HS-27A (cell line): ENCODE data around the gene RAP1GDS1.
"Not testable (repeated sequence)": the region's sequence is repeated elsewhere in the genome, so short reads cannot be mapped to it uniquely, and the experiment has no call there.

ENCODE experiments used
- DNase-seq: peaks from one replicate; pipeline ENCODE4 v3.0.0-alpha.2; 2012; ENCODE audit warnings: low read depth, missing footprints

The RAP1GDS1 gene

DNA sequence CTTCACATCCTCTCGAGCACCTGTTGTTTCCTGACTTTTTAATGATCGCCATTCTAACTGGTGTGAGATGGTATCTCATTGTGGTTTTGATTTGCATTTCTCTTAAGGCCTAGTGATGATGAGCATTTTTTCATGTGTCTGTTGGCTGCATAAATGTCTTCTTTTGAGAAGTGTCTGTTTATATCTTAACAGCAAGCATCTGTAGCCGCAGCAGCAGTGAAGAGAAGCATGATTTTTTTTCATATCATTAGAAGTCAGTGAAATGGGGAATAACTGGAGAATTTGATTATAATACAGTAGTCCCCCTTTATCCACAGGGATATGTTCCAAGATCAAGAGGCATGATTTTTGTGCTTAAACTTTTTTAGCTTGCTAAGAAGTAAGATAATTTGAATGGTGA, 27.5 kb downstream of the RAP1GDS1 start:
- not testable (repeated sequence) for DNase-seq

DNA sequence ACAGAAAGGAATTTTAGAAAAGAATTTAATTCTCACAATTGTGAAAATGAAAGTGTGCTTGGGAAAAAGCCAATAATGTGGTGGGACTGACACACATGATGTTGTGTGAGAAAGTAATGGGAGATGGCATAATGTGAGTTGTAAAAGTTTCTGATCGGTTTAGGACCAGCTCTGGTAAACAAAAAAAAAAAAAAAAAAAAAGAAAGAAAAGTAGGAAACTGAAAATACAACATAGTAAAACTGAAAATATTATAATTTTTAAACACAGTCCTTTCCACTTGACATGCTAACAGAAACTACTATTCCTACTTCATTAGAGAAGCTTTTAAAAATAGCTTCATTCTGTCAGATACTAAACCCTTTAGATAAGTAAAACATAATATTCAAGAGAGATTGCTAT, 28.2 kb downstream of the RAP1GDS1 start:
- no peak for DNase-seq

DNA sequence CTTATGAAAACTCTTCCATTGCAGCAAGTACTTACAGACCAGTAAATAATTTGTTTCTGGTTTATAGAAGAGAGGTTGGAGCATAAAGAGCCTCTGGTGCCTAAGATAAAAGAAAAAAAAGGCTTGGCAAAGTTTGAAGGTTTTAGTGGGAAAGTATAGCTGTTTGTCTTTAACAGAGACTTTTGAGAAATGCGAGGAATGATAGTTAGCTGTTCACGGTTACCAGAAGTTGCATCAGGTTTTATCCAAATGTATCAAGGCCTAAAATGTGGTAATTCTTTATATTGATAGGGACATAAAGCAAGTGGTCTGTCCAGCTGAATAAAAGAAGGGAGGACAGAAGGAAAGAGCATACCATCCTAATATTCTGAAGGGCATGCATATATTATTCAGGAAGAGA, 29.3 kb downstream of the RAP1GDS1 start:
- DNase-seq, result no peak

DNA sequence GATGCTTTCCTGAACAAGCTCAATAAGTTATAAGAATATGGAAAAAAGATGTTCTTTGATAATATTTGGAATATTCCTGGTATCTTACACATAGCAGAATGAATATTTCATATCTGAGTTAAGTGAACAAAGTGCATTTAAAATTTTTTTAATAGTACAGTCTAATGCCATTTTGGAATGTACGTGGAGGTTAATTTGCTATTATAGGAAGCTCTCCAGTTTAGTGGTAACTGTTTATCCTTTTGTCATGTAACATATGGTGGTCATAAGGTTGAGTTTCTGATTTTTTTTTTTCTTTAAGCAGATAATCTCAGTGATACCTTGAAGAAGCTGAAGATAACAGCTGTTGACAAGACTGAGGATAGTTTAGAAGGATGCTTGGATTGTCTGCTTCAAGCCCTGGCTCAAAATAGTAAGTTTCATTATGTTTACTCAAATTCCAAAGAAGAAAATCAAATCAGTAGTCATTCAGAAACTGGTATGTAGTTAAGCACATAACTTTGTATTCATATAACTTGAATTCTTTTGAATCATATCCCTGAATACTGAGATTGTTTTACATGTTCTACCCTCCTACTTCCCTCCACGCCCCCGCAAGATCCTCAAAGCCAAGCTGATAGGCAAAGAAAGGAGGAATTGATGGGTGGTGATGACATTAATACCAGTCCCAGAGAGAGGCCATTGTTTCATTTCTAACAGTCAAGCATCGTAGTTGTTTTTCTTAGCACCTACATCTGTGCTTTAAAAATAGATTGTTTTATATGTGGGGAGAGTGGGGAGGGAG, 32.1 kb downstream of the RAP1GDS1 start:
- DNase-seq, result no peak

DNA sequence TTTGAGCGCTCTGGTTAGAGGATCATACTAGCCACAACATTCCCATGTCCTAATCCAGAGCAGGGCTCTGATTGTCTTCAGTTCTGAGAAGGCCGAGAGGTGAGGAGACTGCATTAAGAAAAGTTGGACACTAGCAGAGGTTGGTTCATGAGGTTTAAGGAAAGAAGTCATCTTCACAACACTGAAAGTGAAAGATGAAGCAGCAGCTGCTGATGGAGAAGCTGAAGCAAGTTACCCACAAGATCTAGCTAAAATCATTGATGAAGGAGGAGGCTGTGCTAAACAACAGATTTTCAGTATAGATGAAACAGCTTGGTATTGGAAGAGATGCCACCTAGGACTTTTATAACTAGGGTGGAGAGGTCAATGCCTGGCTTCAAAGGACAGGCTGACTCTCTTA, 36.8 kb downstream of the RAP1GDS1 start:
- no peak for DNase-seq

DNA sequence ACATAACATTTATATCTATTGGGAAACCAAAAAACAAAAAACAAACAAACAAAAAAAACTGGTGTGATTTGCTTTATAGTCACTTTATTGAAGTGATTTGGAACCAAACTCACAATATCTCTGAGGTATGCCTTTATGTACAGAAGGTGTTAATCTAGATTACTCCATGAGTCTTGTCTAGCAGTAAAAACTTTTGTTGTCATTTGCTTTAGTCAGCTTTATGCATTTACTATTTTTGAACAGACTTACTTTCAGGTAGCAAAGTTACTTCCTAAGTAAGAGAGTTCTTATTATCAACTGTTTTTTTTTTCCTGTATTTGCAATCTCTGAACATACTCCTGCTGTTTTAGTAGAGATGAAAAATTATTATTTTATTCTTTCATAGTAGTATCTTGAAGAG, 39.5 kb downstream of the RAP1GDS1 start:
- no peak for DNase-seq

DNA sequence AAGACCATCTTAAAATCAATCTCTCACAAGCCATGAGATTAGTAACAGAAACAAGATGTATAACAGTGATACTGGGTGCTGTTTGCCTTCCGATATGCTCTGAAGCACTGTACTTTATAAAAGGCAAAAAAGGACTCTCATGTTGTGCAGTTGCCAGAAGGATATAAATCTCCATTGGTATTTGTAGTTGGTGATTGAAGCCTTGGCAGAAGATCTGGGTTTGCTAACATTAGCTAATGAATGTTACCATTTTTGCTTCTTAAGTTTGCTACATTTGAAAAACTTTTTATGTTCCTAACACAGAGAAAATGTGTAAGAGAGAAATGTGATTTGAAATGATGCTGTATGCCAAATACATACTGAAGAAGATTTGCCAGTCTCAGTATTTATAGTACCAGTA, 44.4 kb downstream of the RAP1GDS1 start:
- DNase-seq, result no peak

DNA sequence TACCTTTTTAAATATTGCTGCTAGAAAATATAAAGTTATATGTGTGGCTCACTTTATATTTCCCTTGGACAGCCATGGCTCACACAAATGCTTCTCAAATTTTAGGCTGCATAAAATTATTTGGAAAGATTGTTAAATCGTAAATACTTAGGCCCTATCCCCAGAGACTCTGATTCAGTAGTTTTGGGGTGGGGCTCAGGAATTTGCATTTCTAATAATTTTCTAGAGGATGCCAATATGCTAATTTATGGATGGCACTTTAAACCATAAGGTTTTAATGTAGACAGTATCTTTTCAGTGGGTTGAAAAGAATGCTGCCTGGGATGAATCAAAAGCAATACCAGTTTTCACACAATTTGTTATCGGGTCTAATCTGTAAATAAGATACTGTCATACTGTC, 49.7 kb downstream of the RAP1GDS1 start:
- no peak for DNase-seq

DNA sequence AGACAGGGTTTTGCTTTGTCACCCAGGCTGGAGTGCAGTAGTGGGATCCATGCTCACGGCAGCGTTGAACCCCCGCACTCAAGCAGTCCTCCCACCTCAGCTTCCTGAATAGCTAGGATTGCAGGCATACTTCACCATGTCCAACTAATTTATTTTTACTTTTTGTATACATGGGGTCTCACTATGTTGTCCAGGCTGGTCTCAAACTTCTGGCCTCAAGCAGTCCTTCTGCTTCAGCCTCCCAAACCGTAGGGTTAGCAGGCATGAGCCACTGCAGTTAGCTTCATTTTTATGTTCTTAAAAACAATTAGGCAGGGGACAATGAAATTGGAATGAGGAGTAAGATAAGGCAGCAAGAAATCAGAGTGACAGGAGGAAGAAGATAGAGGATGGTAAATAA, 50.5 kb downstream of the RAP1GDS1 start:
- DNase-seq, result no peak

DNA sequence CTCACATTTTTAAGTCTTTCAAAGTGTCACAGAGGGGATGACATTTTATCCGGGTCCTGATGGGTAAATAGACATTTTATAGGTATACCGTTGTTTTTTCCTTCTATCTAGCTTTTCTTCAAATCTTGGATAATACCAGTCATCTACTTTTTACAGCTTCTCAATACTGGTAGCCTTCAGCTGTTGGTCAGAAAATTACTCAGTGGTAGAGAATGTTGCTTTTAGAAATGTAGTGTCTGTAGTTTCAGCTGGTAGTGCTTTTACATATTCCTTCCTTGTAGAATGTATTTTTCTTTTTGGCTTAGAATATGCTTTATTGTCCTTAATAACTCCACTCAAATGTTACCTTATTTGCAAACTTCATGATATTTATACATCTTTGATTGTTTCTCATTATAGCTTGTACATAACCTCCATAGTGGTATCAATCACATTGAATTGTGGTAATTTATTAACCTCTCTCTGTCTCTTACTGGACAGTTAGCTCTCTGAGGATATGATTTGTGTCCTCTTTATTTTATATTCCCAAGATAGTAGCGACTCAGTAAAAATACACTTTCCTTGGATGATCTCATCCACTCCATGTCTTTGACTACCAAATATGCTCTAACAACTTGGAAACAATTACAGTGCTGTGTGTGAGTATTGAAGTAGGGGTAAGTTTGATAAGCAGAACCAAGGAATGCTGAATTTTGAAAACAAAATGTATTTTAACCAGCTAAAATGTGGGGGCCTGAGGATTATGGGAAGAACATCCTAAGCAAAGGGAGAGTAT, 53.8 kb downstream of the RAP1GDS1 start:
- DNase-seq, result no peak

DNA sequence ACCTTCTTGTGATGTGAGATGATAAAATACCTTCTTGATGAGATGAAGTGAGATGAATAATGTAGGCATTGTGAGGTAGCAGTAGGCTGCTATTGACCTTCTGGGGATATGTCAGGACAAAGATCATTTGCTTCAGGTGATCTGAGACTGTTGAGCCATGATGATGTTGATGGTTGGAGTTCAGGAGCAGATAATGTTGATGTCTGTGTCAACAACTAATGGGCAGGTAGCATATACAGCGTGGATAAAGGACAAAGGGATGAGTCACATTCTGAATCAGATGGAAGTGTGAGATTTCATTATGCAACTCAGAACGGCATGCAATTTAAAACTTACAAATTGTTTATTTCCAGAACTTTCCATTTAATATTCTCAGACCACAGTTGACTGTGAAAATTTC, 57.3 kb downstream of the RAP1GDS1 start:
- DNase-seq, result no peak

DNA sequence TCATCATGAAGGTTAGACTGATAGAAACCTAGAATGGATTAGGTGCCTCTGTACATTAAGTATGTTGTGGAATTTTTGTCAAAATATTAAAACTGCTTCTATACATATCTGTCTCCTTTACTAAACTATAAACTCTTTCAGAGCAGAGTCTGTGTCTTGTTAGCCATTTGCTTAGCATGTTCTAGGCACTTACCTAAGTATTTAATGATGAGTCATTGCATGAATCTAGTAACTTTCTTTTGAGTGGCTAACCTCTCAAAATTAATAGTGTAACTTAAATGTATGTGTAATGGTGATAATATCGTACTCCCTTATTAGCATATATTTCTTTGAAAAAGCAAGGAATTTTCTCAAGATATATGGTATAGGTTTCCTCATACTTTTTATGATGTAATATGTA, 57.8 kb downstream of the RAP1GDS1 start:
- DNase-seq, result no peak

DNA sequence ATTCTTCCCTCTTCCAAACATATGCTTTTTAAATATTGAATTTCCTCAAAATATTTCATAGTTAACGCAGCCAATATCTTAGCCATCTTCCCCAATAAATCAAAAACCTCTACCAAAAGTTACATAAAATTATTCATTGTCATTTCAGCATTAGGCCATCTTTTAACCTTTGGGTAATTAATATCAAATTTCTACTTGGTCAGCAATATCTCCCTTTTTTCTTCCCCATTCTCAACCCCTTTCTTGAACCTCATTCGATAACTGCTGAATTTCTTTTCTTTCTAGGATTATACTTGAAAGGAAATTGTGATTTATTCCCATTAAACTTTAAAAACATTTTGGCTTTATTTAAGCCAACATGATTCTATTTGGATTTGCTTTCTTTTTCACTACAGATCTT, 65.0 kb downstream of the RAP1GDS1 start:
- no peak for DNase-seq

DNA sequence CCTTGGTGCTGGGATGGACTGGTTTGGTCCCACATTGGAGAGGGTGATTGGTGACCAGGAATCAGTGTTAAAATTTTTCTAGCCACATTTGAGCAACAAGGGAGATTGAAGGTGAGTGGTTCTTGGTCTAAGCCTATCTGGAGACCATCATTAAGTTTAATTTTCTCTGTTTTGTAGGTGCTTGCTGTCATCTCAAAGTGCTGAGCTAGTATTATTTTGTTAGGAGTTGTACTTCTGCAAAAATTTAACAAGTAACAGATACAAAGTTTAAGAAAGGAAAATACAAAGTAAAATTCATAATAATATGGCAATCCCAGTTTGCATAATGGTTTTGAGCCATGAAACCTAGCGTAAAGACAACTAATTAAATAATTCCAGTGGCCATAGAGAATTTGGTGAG, 66.5 kb downstream of the RAP1GDS1 start:
- DNase-seq, result no peak

DNA sequence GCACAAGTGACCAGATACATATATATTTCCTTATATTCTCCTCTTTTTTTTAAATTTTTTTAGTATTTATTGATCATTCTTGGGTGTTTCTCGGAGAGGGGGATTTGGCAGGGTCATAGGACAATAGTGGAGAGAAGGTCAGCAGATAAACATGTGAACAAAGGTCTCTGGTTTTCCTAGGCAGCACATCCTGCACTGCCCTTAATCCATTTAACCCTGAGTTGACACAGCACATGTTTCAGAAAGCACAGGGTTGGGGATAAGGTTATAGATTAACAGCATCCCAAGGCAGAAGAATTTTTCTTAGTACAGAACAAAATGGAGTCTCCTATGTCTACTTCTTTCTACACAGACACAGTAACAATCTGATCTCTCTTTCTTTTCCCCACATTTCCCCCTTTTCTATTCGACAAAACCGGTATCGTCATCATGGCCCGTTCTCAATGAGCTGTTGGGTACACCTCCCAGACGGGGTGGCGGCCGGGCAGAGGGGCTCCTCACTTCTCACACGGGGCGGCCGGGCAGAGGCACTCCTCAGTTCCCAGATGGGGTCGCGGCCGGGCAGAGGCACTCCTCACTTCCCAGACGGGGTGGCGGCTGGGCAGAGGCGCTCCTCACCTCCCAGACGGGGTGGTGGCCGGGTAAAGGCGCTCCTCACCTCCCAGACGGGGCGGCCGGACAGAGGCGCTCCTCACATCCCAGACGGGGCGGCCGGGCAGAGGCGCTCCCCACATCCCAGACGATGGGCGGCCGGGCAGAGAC, 68.9 kb downstream of the RAP1GDS1 start:
- DNase-seq, result not testable (repeated sequence)

DNA sequence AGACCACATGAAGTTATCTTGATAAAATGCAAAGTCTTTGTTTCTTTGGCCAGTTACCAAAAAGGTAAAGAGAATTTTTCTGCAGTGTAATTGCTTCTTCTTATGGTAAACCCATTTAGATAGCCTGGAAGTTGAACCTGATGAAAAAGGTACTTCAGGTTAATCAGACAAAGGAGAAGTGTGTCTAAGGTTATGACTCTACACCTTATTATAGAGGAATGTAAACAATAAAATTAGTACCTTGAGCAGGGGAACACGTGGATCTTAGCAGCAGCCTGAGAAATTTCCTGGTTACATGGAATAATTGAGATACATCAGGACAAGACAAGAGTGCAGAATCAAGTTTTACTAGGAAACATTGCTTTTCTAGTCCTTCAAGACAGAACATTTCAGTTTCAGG, 70.8 kb downstream of the RAP1GDS1 start:
- DNase-seq, result no peak

DNA sequence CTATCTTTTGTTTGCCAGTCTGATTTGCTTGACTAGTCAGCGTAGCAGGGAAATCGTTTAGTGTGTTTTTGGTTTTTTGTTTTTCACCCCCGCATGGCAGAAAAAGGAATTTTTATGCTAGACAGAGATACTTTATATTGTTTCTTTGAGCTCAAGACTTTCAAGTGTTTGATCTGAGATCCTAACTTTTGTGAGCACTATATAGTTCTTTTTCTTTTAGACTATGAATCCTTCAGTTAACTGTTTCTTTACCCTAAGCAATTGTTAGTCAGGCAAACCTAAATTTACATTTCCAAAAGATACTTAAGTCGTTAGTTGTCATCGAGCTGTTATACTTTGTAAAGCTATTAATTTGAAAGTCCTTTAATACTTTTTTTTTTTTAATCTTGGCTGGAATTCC, 73.3 kb downstream of the RAP1GDS1 start:
- no peak for DNase-seq

DNA sequence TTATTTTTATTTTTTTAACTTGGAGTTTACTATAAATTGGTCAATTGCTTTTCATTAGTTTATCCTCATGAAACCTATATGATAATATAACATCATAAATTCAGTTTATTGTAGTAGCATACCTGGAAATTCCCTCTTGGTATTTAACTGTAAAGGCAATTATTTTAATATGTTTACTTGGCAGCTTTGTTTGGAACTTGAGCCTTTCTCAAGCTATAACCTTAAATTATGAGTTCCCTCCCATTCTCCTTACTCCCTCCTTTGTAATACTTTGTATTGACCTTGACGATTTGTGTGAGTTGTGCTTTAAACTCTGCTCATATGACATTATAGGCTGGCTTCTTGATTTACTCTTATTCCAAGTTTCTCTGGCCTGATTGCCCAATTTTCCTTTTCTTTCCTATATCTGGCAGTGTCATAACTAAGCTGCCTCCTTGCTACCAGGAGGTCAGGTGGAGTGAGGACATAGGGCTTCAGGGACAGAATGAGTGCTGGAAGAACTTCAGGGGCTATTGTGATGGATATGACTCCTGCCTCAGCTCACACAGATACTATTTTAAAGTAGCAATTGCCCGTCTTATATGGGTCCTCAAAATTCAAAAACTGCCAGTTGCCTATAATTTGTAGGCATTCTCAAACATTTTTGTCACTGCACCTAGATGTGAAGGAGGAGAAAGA, 77.7 kb downstream of the RAP1GDS1 start:
- DNase-seq, result no peak

DNA sequence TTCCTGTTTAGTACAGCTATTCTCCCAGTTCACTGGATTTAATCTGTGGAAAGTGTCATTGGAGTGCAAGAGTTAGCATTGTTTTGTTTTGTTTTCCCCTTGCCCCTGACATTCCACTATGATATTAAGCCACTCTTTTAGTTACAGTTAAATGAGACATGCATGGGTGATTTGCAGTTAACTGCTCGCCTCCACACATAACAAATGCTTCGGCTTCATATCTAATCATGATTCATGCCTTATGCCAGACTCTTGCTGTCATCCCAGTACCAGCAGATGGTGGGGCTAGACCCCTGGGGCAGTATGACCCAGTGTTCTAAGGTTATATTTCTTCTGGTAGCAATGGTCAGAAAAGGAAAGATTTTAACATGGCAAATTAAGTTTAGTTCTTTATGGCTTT, 80.1 kb downstream of the RAP1GDS1 start:
- DNase-seq, result no peak

DNA sequence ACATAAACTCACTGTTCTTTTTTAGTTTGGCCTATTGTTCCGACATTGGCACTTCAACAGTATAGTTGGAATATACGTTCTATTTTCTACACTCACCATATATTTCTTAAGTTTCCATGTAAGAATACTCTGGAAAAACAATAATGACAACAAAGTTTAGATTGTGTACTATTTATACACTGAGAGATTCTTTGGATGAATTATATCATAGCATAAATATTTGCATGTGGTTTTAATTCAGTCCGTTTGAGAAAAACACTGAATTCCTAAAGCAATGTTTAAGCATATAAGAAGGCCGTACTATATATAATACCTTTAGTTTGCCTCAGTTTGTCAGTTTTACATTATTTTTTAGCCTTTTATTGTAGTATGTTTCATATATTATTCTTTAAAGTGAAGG, 82.4 kb downstream of the RAP1GDS1 start:
- DNase-seq, result no peak

DNA sequence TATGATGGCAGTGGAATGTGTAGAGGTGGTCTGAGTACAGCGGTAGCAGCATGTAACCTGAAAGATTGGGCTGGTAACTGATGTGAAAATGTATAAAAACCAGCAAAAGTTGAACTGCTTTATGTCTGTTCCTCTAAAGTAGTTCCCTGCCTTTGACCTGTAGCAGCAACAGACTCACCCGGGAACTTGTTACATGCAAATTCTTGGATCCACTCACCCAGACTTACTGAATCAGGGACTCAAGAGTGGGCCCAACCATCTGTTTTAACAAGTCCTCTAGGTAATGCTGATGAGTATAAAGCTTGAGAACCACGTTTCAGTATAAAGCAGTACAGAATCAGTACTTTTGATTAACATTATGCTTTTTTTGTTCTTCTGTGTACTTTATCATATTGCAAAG, 84.7 kb downstream of the RAP1GDS1 start:
- DNase-seq, result no peak

DNA sequence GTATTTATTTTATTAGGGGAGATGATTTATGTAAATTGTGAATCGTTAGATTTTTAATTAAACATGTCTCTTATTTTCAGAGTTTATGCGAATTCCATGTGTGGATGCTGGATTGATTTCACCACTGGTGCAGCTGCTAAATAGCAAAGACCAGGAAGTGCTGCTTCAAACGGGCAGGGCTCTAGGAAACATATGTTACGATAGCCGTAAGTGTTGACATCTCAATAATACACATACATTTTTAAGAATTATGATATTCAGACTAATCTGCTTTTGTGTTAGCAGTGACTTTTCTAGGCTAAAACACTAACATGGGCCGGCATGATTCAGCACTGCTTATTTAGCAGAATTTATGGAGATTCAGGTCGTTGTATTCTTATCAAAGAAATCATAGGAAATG, 91.2 kb downstream of the RAP1GDS1 start:
- no peak for DNase-seq
